Erythroblast (primary cell): ENCODE results near the gene TMEM156.
"Not testable (repeated sequence)": the region's sequence is repeated elsewhere in the genome, so short reads cannot be mapped to it uniquely, and the experiment has no call there.

Experiments
- DNase-seq, 2 experiments: peaks; one replicate each; lab custom pipeline; 2025; lab: John Stamatoyannopoulos, UW
- GATA1 ChIP-seq: IDR thresholded peaks from 2 replicates; pipeline ENCODE4 v1.6.1; 2011; ENCODE audit warnings: low read depth, mild to moderate bottlenecking, control low read depth, low read length, moderate library complexity
- POLR2A ChIP-seq: IDR thresholded peaks from 2 replicates; pipeline ENCODE4 v1.6.1; 2011; ENCODE audit warnings: mild to moderate bottlenecking, low read length

The TMEM156 gene

DNA sequence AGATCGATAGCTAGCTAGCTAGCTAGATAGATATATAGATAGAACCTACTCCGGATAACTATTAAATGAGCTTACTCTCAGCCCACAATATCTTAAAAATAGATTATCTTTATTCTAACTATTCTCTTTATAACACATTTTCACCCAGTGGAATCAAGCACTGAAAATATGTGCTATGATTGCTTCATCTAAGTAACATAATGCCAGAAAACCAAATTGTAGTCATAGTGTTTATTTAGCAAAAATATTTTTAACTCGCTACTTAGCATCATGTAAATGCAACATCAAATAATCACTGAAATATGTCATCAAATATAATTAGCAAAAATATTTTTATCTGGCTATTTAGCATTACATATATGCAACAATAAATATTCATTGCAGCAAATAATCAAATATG, 1.5 kb downstream of the TMEM156 start:
- DNase-seq: no peak
- TF ChIP-seq GATA1 (no peak), POLR2A (no peak)

- no peak for DNase-seq
- no peak for TF ChIP-seq GATA1
- TF ChIP-seq POLR2A: no peak
Measured at GRCh38 chr4:39029752-39030694, 2.2 kb downstream of the TMEM156 start.

GRCh38 chr4:39026096-39026495, 6.1 kb downstream of the TMEM156 start:
- no peak for TF ChIP-seq GATA1
- TF ChIP-seq POLR2A: no peak

DNA sequence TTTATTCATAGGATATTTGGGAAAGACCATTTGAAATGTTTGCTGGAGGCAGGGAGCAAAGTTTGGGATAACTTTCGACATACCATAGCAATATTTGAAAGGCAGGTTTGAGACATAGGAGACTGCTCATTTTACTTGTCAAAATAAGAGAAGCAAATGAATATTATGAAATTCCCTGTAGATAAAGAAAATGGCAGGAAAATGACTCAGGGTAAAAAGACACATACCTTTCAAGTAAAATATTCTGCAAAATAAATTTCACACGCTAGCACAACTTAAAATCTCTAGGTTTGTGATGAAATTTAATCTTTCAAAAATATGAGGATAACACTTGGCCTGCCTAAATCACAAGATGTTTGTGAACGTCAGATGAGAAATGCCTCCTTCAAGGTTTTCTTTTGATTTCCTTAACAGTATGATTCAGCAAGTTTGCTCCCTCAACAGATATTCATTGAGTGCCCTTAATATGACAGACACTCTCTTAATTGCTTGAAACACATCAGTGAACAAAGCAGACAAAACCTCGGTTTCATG, 6.6 kb downstream of the TMEM156 start:
- DNase-seq: peak in 1 of 2 experiments; percentile 37
- TF ChIP-seq POLR2A: no peak
- TF ChIP-seq GATA1: no peak

More at GRCh38 chr4:39026096-39026495, 6.1 kb downstream of the TMEM156 start:
- DNase-seq: no peak

DNA sequence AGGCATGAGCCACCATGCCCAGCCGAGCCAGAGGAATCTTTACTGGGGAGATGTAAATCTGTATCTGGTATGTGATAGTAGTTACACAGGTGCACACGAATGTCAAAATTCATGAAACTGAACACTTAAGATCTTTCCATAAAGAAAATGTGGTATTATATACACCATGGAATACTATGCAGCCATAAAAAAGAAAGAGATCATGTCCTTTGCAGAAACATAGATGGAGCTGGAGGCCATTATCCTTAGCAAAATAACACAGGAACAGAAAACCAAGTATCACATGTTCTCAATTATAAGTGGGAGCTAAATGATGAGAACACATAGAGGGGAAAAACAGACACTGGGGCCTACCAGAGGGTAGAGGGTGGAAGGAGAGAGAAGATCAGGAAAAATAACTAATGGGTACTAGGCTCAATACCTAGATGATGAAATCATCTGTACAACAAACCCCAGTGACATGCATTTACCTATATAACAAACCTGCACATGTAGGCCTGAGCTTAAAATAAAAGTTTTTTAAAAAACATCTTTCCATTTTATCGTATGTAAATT, 7.8 kb downstream of the TMEM156 start:
- DNase-seq: no peak
- TF ChIP-seq GATA1 (no peak), POLR2A (no peak)

- TF ChIP-seq GATA1 (no peak), POLR2A (no peak)
- no peak for DNase-seq
Measured at GRCh38 chr4:39023059-39023458, 9.2 kb downstream of the TMEM156 start.

- TF ChIP-seq POLR2A (no peak), GATA1 (no peak)
Measured at GRCh38 chr4:39022241-39022640, 10.0 kb downstream of the TMEM156 start.

DNA sequence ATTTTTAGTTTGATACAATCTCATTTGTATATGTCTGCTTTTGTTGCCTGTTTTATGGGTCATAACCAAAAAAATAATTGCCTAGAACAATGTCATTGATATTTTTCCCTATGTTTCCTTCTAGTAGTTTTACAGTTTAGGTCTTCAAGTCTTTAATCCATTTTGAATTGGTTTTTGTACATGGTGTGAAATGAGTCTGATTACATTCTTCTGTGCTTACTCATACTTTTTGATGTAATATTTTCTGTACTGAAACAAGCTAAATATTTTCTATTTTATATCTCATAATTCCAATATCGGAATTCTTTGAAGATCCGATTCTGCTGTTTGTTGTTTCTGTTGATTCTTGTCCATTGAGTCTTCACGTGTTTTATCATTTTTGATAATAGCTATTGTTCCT, 10.6 kb downstream of the TMEM156 start:
- no peak for TF ChIP-seq POLR2A
- no peak for TF ChIP-seq GATA1
- DNase-seq: no peak

More at GRCh38 chr4:39022241-39022640, 10.0 kb downstream of the TMEM156 start:
- DNase-seq: no peak

DNA sequence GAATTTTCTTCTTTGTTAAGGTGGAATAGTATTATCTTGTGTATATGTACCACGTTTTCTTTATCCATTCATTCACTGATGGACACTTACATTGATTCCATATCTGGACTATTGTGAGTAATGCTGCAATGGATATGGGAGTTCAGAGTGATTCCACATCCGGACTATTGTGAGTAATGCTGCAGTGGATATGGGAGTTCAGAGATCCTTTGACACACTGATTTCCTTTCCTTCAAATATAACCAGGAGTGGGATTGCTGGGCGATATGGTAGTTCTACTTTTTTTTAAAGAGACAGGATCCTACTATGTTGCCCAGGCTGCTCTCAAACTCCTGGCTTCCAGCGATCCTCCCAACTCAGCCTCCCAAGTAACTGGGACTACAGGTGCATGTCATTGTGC, 12.1 kb downstream of the TMEM156 start:
- TF ChIP-seq GATA1: no peak
- TF ChIP-seq POLR2A: no peak
- DNase-seq: no peak

DNA sequence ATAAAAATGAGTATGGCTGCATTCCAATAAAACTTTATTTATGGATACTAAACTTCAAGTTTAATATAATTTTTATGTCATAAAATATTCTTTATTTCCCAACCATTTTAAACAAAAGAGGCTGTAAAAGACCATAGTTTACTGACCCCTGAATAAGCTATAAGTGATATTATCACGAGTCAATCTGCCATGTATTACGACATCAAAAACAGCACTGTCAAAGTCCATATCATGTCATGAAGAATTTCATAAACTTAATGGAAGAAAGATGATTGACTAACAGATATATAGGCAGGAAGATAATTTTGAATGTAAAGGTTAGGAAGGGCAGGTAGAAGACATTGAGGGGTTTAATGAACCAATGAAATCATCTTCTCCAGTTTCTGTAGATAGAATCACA, 18.2 kb downstream of the TMEM156 start:
- TF ChIP-seq POLR2A (no peak), GATA1 (no peak)
- no peak for DNase-seq

DNA sequence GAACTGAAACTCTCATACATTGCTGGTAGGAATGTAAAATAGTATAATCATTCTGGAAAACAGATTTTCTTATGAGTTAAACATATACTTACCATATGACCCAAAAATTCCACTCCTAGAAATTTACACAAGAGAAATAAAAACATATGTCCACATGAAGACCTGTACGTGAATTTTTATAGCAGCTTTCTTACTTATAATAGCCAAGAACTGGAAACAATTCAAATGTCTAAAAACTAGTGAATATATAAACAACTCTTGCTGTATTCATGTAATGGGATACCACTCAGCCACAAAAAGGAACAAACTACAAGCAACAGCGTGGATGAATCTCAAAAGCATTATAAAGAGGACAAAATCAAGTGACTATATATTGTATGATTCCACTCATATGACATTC, 27.5 kb downstream of the TMEM156 start:
- TF ChIP-seq POLR2A: no peak
- TF ChIP-seq GATA1: no peak
- no peak for DNase-seq

DNA sequence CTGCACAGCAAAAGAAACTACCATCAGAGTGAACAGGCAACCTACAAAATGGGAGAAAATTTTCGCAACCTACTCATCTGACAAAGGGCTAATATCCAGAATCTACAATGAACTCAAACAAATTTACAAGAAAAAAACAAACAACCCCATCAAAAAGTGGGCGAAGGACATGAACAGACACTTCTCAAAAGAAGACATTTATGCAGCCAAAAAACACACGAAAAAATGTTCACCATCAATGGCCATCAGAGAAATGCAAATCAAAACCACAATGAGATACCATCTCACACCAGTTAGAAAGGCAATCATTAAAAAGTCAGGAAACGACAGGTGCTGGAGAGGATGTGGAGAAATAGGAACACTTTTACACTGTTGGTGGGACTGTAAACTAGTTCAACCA, 30.2 kb downstream of the TMEM156 start:
- not testable (repeated sequence) for DNase-seq

GRCh38 chr4:38995660-38996005, 36.6 kb downstream of the TMEM156 start:
- no peak for TF ChIP-seq POLR2A
- no peak for TF ChIP-seq GATA1
- no peak for DNase-seq

DNA sequence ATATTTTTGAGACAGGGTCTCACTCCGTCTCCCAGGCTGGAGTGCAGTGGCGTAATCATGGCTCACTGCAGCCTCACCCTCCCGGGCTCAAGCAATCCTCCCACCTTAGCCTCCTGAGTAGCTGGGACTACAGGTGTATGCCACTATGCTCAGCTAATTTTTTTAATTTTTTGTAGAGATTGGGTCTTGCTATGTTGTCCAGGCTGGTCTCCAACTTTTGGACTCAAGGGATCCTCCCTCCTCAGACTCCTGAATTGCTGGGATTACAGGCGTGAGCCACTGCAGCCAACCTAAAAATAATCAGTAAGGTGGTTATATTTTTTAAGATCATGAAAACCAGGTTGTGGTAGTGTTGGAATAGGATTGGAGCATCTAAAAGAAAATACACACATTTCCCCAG, 38.1 kb downstream of the TMEM156 start:
- DNase-seq: no peak
- no peak for TF ChIP-seq POLR2A
- no peak for TF ChIP-seq GATA1

DNA sequence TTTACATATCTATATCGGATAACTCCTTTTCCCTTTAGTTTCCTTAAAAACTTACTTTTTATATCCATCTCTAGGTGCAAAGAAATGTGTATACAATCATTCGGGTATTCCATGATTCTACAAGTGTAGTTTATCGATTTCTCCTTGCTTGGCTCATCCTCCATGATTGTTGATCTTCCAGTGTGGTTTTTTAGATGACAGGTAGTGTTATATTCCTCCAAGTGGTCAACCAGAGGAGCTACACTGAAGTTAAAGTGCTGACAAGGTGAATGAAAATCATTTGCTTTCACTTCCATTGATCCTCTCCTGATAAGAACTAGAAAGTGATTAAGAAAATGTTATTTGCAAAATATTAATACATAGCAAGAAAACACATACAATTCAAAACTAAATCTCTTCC, 38.5 kb downstream of the TMEM156 start:
- no peak for TF ChIP-seq GATA1
- no peak for TF ChIP-seq POLR2A
- no peak for DNase-seq
